ENCODE results near the gene ZHX3.

The ZHX3 gene

GRCh38 chr20:41360831-41361756, 43.6 kb upstream of the ZHX3 start:
- Histone ChIP-seq H3K4me1 (ENCODE audit: control insufficient read depth, insufficient read depth, low read length, poor library complexity, severe bottlenecking) (no peaks in the 10 kb centered on the region), H3K27ac (ENCODE audit: low read depth, low read length, severe bottlenecking) (no peak overlapping the region), H3K9me3 (ENCODE audit: control insufficient read depth, low read length) (no peaks in the 10 kb centered on the region), H3K36me3 (ENCODE audit: control insufficient read depth, insufficient read depth, low read length) (peaks cover 3% of the 10 kb centered on the region), H3K4me3 (ENCODE audit: extremely low read depth, insufficient read depth, low read length, poor library complexity, severe bottlenecking) (no peak overlapping the region)
- WGBS, 2 experiments (ENCODE audit: insufficient coverage in 2 of 2): 94 to 95% methylated on average over 18 to 21 of the region's 22 CpGs

- H3K36me3 ChIP-seq (ENCODE audit: control insufficient read depth, insufficient read depth, low read length): peaks cover 3% of the 10 kb centered on the region
- no peak overlapping the region for H3K4me3 ChIP-seq (ENCODE audit: extremely low read depth, insufficient read depth, low read length, poor library complexity, severe bottlenecking)
- H3K4me1 ChIP-seq (ENCODE audit: control insufficient read depth, insufficient read depth, low read length, poor library complexity, severe bottlenecking): no peaks in the 10 kb centered on the region
- 92 to 93% methylated on average over 8 to 9 of the region's 9 CpGs for whole genome bisulfite sequencing, 2 experiments (ENCODE audit: insufficient coverage in 2 of 2)
- H3K9me3 ChIP-seq (ENCODE audit: control insufficient read depth, low read length): no peaks in the 10 kb centered on the region
- no peak overlapping the region for H3K27ac ChIP-seq (ENCODE audit: low read depth, low read length, severe bottlenecking)
Observed at GRCh38 chr20:41359541-41360011, 42.0 kb upstream of the ZHX3 start.

GRCh38 chr20:41358717-41359116, 41.2 kb upstream of the ZHX3 start:
- Histone ChIP-seq H3K27ac (ENCODE audit: low read depth, low read length, severe bottlenecking) (no peak overlapping the region), H3K36me3 (ENCODE audit: control insufficient read depth, insufficient read depth, low read length) (peaks cover 3% of the 10 kb centered on the region), H3K9me3 (ENCODE audit: control insufficient read depth, low read length) (no peaks in the 10 kb centered on the region), H3K4me3 (ENCODE audit: extremely low read depth, insufficient read depth, low read length, poor library complexity, severe bottlenecking) (no peak overlapping the region), H3K4me1 (ENCODE audit: control insufficient read depth, insufficient read depth, low read length, poor library complexity, severe bottlenecking) (no peaks in the 10 kb centered on the region)
- 92 to 96% methylated on average over 5 of the region's 7 CpGs for WGBS, 2 experiments (ENCODE audit: insufficient coverage in 2 of 2)

- Histone ChIP-seq H3K36me3 (ENCODE audit: control insufficient read depth, insufficient read depth, low read length) (peaks cover 3% of the 10 kb centered on the region), H3K4me3 (ENCODE audit: extremely low read depth, insufficient read depth, low read length, poor library complexity, severe bottlenecking) (no peak overlapping the region), H3K27ac (ENCODE audit: low read depth, low read length, severe bottlenecking) (no peak overlapping the region), H3K9me3 (ENCODE audit: control insufficient read depth, low read length) (no peaks in the 10 kb centered on the region), H3K4me1 (ENCODE audit: control insufficient read depth, insufficient read depth, low read length, poor library complexity, severe bottlenecking) (no peaks in the 10 kb centered on the region)
- WGBS, 2 experiments (ENCODE audit: insufficient coverage in 2 of 2): 85 to 88% methylated on average over 9 of the region's 9 CpGs
Observed at GRCh38 chr20:41358230-41358629, 40.7 kb upstream of the ZHX3 start.

- Histone ChIP-seq H3K9me3 (ENCODE audit: control insufficient read depth, low read length) (no peaks in the 10 kb centered on the region), H3K27ac (ENCODE audit: low read depth, low read length, severe bottlenecking) (no peak overlapping the region), H3K36me3 (ENCODE audit: control insufficient read depth, insufficient read depth, low read length) (peaks cover 3% of the 10 kb centered on the region), H3K4me1 (ENCODE audit: control insufficient read depth, insufficient read depth, low read length, poor library complexity, severe bottlenecking) (no peaks in the 10 kb centered on the region), H3K4me3 (ENCODE audit: extremely low read depth, insufficient read depth, low read length, poor library complexity, severe bottlenecking) (no peak overlapping the region)
- WGBS, 2 experiments (ENCODE audit: insufficient coverage in 2 of 2): 88 to 92% methylated on average over 9 of the region's 11 CpGs
Observed at GRCh38 chr20:41357424-41358163, 40.1 kb upstream of the ZHX3 start.

- no peak overlapping the region for H3K27ac ChIP-seq (ENCODE audit: low read depth, low read length, severe bottlenecking)
- H3K4me3 ChIP-seq (ENCODE audit: extremely low read depth, insufficient read depth, low read length, poor library complexity, severe bottlenecking): no peak overlapping the region
- peaks cover 3% of the 10 kb centered on the region for H3K36me3 ChIP-seq (ENCODE audit: control insufficient read depth, insufficient read depth, low read length)
- H3K9me3 ChIP-seq (ENCODE audit: control insufficient read depth, low read length): no peaks in the 10 kb centered on the region
- 90 to 92% methylated on average over 7 to 13 of the region's 13 CpGs for WGBS, 2 experiments (ENCODE audit: insufficient coverage in 2 of 2)
- no peaks in the 10 kb centered on the region for H3K4me1 ChIP-seq (ENCODE audit: control insufficient read depth, insufficient read depth, low read length, poor library complexity, severe bottlenecking)
Observed at GRCh38 chr20:41356951-41357350, 39.4 kb upstream of the ZHX3 start.

GRCh38 chr20:41355598-41356203, 38.2 kb upstream of the ZHX3 start:
- 92% methylated on average over 1 to 2 of the region's 7 CpGs for WGBS, 2 experiments (ENCODE audit: insufficient coverage in 2 of 2)
- Histone ChIP-seq H3K36me3 (ENCODE audit: control insufficient read depth, insufficient read depth, low read length) (peaks cover 3% of the 10 kb centered on the region), H3K9me3 (ENCODE audit: control insufficient read depth, low read length) (no peaks in the 10 kb centered on the region), H3K4me1 (ENCODE audit: control insufficient read depth, insufficient read depth, low read length, poor library complexity, severe bottlenecking) (no peaks in the 10 kb centered on the region), H3K4me3 (ENCODE audit: extremely low read depth, insufficient read depth, low read length, poor library complexity, severe bottlenecking) (no peak overlapping the region), H3K27ac (ENCODE audit: low read depth, low read length, severe bottlenecking) (no peak overlapping the region)

GRCh38 chr20:41355192-41355591, 37.7 kb upstream of the ZHX3 start:
- Histone ChIP-seq H3K27ac (ENCODE audit: low read depth, low read length, severe bottlenecking) (no peak overlapping the region), H3K36me3 (ENCODE audit: control insufficient read depth, insufficient read depth, low read length) (peaks cover 3% of the 10 kb centered on the region), H3K9me3 (ENCODE audit: control insufficient read depth, low read length) (no peaks in the 10 kb centered on the region), H3K4me3 (ENCODE audit: extremely low read depth, insufficient read depth, low read length, poor library complexity, severe bottlenecking) (no peak overlapping the region), H3K4me1 (ENCODE audit: control insufficient read depth, insufficient read depth, low read length, poor library complexity, severe bottlenecking) (no peaks in the 10 kb centered on the region)
- 93 to 96% methylated on average over 3 of the region's 3 CpGs for WGBS, 2 experiments (ENCODE audit: insufficient coverage in 2 of 2)

GRCh38 chr20:41353530-41353929, 36.0 kb upstream of the ZHX3 start:
- no peaks in the 10 kb centered on the region for H3K4me1 ChIP-seq (ENCODE audit: control insufficient read depth, insufficient read depth, low read length, poor library complexity, severe bottlenecking)
- H3K4me3 ChIP-seq (ENCODE audit: extremely low read depth, insufficient read depth, low read length, poor library complexity, severe bottlenecking): no peak overlapping the region
- H3K36me3 ChIP-seq (ENCODE audit: control insufficient read depth, insufficient read depth, low read length): no peaks in the 10 kb centered on the region
- H3K27ac ChIP-seq (ENCODE audit: low read depth, low read length, severe bottlenecking): no peak overlapping the region
- H3K9me3 ChIP-seq (ENCODE audit: control insufficient read depth, low read length): no peaks in the 10 kb centered on the region

GRCh38 chr20:41352666-41353065, 35.1 kb upstream of the ZHX3 start:
- Histone ChIP-seq H3K27ac (ENCODE audit: low read depth, low read length, severe bottlenecking) (no peak overlapping the region), H3K4me1 (ENCODE audit: control insufficient read depth, insufficient read depth, low read length, poor library complexity, severe bottlenecking) (no peaks in the 10 kb centered on the region), H3K36me3 (ENCODE audit: control insufficient read depth, insufficient read depth, low read length) (no peaks in the 10 kb centered on the region), H3K4me3 (ENCODE audit: extremely low read depth, insufficient read depth, low read length, poor library complexity, severe bottlenecking) (no peak overlapping the region), H3K9me3 (ENCODE audit: control insufficient read depth, low read length) (no peaks in the 10 kb centered on the region)
- WGBS, 2 experiments (ENCODE audit: insufficient coverage in 2 of 2): 77 to 89% methylated on average over 3 to 5 of the region's 5 CpGs

Data from mesodermal cell (in vitro differentiated cells).